SKM-1 treated with dmso at 0.1 percent for 144 hours (cell line): ENCODE data around the gene ADAMTS17.

Source experiments
- DNase-seq: peaks from one replicate; lab custom pipeline; 2025; ENCODE audit not compliant: unreplicated experiment; lab: John Stamatoyannopoulos, UW

The ADAMTS17 gene

GRCh38 chr15:100252779-100253417 lies 88.9 kb downstream of the ADAMTS17 start:
- no peak for DNase-seq

- DNase-seq = no peak
Observed at GRCh38 chr15:100252359-100252758, 89.4 kb downstream of the ADAMTS17 start.

GRCh38 chr15:100250176-100250800 lies 91.5 kb downstream of the ADAMTS17 start:
- no peak for DNase-seq

GRCh38 chr15:100249096-100249815 lies 92.5 kb downstream of the ADAMTS17 start:
- no peak for DNase-seq

GRCh38 chr15:100248236-100248635 lies 93.5 kb downstream of the ADAMTS17 start:
- DNase-seq = no peak

- DNase-seq = no peak
Observed at GRCh38 chr15:100247228-100248225, 94.2 kb downstream of the ADAMTS17 start.

GRCh38 chr15:100245855-100246254 lies 95.9 kb downstream of the ADAMTS17 start:
- no peak for DNase-seq

GRCh38 chr15:100245487-100245820 lies 96.3 kb downstream of the ADAMTS17 start:
- DNase-seq = no peak

GRCh38 chr15:100244796-100245486 lies 96.8 kb downstream of the ADAMTS17 start:
- no peak for DNase-seq

GRCh38 chr15:100242989-100243388 lies 98.8 kb downstream of the ADAMTS17 start:
- DNase-seq = no peak

- no peak for DNase-seq
Observed at GRCh38 chr15:100241572-100242482, 99.9 kb downstream of the ADAMTS17 start.

GRCh38 chr15:100236981-100237720 lies 104.6 kb downstream of the ADAMTS17 start:
- no peak for DNase-seq

GRCh38 chr15:100235030-100235617 lies 106.7 kb downstream of the ADAMTS17 start:
- no peak for DNase-seq

GRCh38 chr15:100234158-100235029 lies 107.4 kb downstream of the ADAMTS17 start:
- DNase-seq = no peak

- DNase-seq = no peak
Observed at GRCh38 chr15:100230784-100231183, 111.0 kb downstream of the ADAMTS17 start.

GRCh38 chr15:100229181-100230163 lies 112.3 kb downstream of the ADAMTS17 start:
- DNase-seq = no peak
